Central memory CD4-positive, alpha-beta T cell (primary cell): ENCODE data around the gene TCF12.

ENCODE experiments used
- DNase-seq: peaks from one replicate; pipeline ENCODE4 v3.0.0; 2022

TCF12 gene

GRCh38 chr15:57278439-57278838 is 360.0 kb downstream of the TCF12 start:
- no peak for DNase-seq

GRCh38 chr15:57280464-57280863 is 362.0 kb downstream of the TCF12 start:
- DNase-seq, result no peak

- no peak for DNase-seq
Measured at GRCh38 chr15:57281321-57281720, 362.9 kb downstream of the TCF12 start.

- no peak for DNase-seq
Measured at GRCh38 chr15:57282686-57283085, 364.2 kb downstream of the TCF12 start.

GRCh38 chr15:57283774-57284503 is 365.5 kb downstream of the TCF12 start:
- DNase-seq, result no peak

GRCh38 chr15:57284535-57284934 is 366.1 kb downstream of the TCF12 start:
- no peak for DNase-seq

- DNase-seq, result no peak
Measured at GRCh38 chr15:57285386-57285785, 366.9 kb downstream of the TCF12 start.

- DNase-seq, result no peak
Measured at GRCh38 chr15:57286446-57287122, 368.1 kb downstream of the TCF12 start.

GRCh38 chr15:57287123-57287521 is 368.7 kb downstream of the TCF12 start:
- no peak for DNase-seq

- no peak for DNase-seq
Measured at GRCh38 chr15:57288926-57289580, 370.6 kb downstream of the TCF12 start.

GRCh38 chr15:57290187-57290586 is 371.7 kb downstream of the TCF12 start:
- DNase-seq, result no peak

- no peak for DNase-seq
Measured at GRCh38 chr15:57290826-57291225, 372.4 kb downstream of the TCF12 start.

GRCh38 chr15:57296473-57297162 is 378.2 kb downstream of the TCF12 start:
- no peak for DNase-seq

GRCh38 chr15:57297163-57297593 is 378.7 kb downstream of the TCF12 start:
- no peak for DNase-seq

- DNase-seq, result no peak
Measured at GRCh38 chr15:57297630-57298029, 379.2 kb downstream of the TCF12 start.

GRCh38 chr15:57298204-57298603 is 379.8 kb downstream of the TCF12 start:
- DNase-seq, result no peak

- DNase-seq, result no peak
Measured at GRCh38 chr15:57298843-57299550, 380.6 kb downstream of the TCF12 start.

- no peak for DNase-seq
Measured at GRCh38 chr15:57301307-57301706, 382.9 kb downstream of the TCF12 start.

- DNase-seq, result no peak
Measured at GRCh38 chr15:57302640-57303257, 384.3 kb downstream of the TCF12 start.

GRCh38 chr15:57305009-57305408 is 386.6 kb downstream of the TCF12 start:
- DNase-seq, result no peak

- DNase-seq, result peak; percentile 62
Measured at GRCh38 chr15:57306161-57306943, 387.9 kb downstream of the TCF12 start.
